ENCODE measurements around the gene CDK14.

CDK14 gene

GRCh38 chr7:90642978-90643377 lies 46.9 kb downstream of the CDK14 start:
- peak; percentile 18 for DNase-seq

GRCh38 chr7:90645784-90646183 lies 49.7 kb downstream of the CDK14 start:
- no peak for DNase-seq

- DNase-seq, result no peak
Measured at GRCh38 chr7:90648107-90648506, 52.0 kb downstream of the CDK14 start.

GRCh38 chr7:90648834-90649233 lies 52.7 kb downstream of the CDK14 start:
- DNase-seq, result no peak

- no peak for DNase-seq
Measured at GRCh38 chr7:90654718-90655427, 58.8 kb downstream of the CDK14 start.

- DNase-seq, result no peak
Measured at GRCh38 chr7:90655566-90655965, 59.4 kb downstream of the CDK14 start.

- no peak for DNase-seq
Measured at GRCh38 chr7:90657481-90657880, 61.4 kb downstream of the CDK14 start.

- DNase-seq, result peak; percentile 18
Measured at GRCh38 chr7:90660100-90660499, 64.0 kb downstream of the CDK14 start.

- DNase-seq, result peak; percentile 54
Measured at GRCh38 chr7:90660819-90661218, 64.7 kb downstream of the CDK14 start.

GRCh38 chr7:90661290-90662151 lies 65.4 kb downstream of the CDK14 start:
- peak; percentile 39 for DNase-seq

GRCh38 chr7:90663176-90663575 lies 67.1 kb downstream of the CDK14 start:
- no peak for DNase-seq

GRCh38 chr7:90666186-90666585 lies 70.1 kb downstream of the CDK14 start:
- no peak for DNase-seq

GRCh38 chr7:90668992-90669391 lies 72.9 kb downstream of the CDK14 start:
- DNase-seq, result peak; percentile 94

- no peak for DNase-seq
Measured at GRCh38 chr7:90669492-90669891, 73.4 kb downstream of the CDK14 start.

GRCh38 chr7:90671571-90671970 lies 75.5 kb downstream of the CDK14 start:
- DNase-seq, result no peak

- DNase-seq, result no peak
Measured at GRCh38 chr7:90672210-90672609, 76.1 kb downstream of the CDK14 start.

GRCh38 chr7:90674625-90675024 lies 78.5 kb downstream of the CDK14 start:
- no peak for DNase-seq

- no peak for DNase-seq
Measured at GRCh38 chr7:90675982-90676381, 79.9 kb downstream of the CDK14 start.

GRCh38 chr7:90677486-90678404 lies 81.6 kb downstream of the CDK14 start:
- peak; percentile 79 for DNase-seq

- peak; percentile 11 for DNase-seq
Measured at GRCh38 chr7:90678986-90679385, 82.9 kb downstream of the CDK14 start.

- DNase-seq, result no peak
Measured at GRCh38 chr7:90680484-90680883, 84.4 kb downstream of the CDK14 start.

- DNase-seq, result peak; percentile 33
Measured at GRCh38 chr7:90681336-90682022, 85.4 kb downstream of the CDK14 start.

- no peak for DNase-seq
Measured at GRCh38 chr7:90686146-90686545, 90.0 kb downstream of the CDK14 start.
